ENCODE measurements around the gene MARCOL. TPM values are rescaled to one million over a fixed set of nuclear protein-coding genes. Genes with fewer than 3 reads are reported as not detected.

The MARCOL gene
- total RNA-seq = not detected

- DNase-seq (ENCODE audit: extremely low spot score in 2 of 2) = no peak
- H3K36me3 ChIP-seq = no peaks in the 10 kb centered on the region
- no peak for TF ChIP-seq POLR2AphosphoS5 (IDR thresholded peaks at IDR 0.05; ENCODE audit: insufficient read depth in 1 of 2, low read depth in 1 of 2)
- no peak for TF ChIP-seq CTCF (IDR thresholded peaks at IDR 0.05)
- no peak for TF ChIP-seq POLR2A (IDR thresholded peaks at IDR 0.05)
- intact Hi-C loops (cut with DNase I) = no loop called here
- H3K27ac ChIP-seq = no peak within 1 kb of the TSS
- no peak within 1 kb of the TSS for H3K4me3 ChIP-seq
- H3K4me1 ChIP-seq = no peaks in the 10 kb centered on the region
- no peaks in the 10 kb centered on the region for H3K9me3 ChIP-seq
- H3K27me3 ChIP-seq = no peaks in the 10 kb centered on the region
Measured at GRCh38 chr5:148238418-148238794, at the start of gene MARCOL. Gene MARCOL (plus strand): TSS chr5:148238525. CDS start chr5:148238598, 73 bp downstream.

GRCh38 chr5:148191010-148191409 is 47.3 kb upstream of the MARCOL start:
- Histone ChIP-seq H3K27me3 (no peaks in the 10 kb centered on the region), H3K4me1 (peaks cover 14% of the 10 kb centered on the region), H3K9me3 (no peaks in the 10 kb centered on the region), H3K4me3 (no peak overlapping the region), H3K27ac (no peak overlapping the region), H3K36me3 (no peaks in the 10 kb centered on the region)
- no peak for DNase-seq (ENCODE audit: extremely low spot score in 2 of 2)
- TF ChIP-seq CTCF (IDR thresholded peaks at IDR 0.05) (no peak), POLR2AphosphoS5 (IDR thresholded peaks at IDR 0.05; ENCODE audit: insufficient read depth in 1 of 2, low read depth in 1 of 2) (no peak), POLR2A (IDR thresholded peaks at IDR 0.05) (no peak)
- intact Hi-C loops (cut with DNase I) = no loop called here

GRCh38 chr5:148193202-148193601 is 45.1 kb upstream of the MARCOL start:
- Histone ChIP-seq H3K36me3 (no peaks in the 10 kb centered on the region), H3K27ac (no peak overlapping the region), H3K4me1 (peaks cover 14% of the 10 kb centered on the region), H3K4me3 (no peak overlapping the region), H3K9me3 (no peaks in the 10 kb centered on the region), H3K27me3 (no peaks in the 10 kb centered on the region)
- TF ChIP-seq POLR2AphosphoS5 (IDR thresholded peaks at IDR 0.05; ENCODE audit: insufficient read depth in 1 of 2, low read depth in 1 of 2) (no peak), POLR2A (IDR thresholded peaks at IDR 0.05) (no peak), CTCF (IDR thresholded peaks at IDR 0.05) (no peak)
- intact Hi-C loops (cut with DNase I) = no loop called here
- no peak for DNase-seq (ENCODE audit: extremely low spot score in 2 of 2)

- H3K27me3 ChIP-seq = no peaks in the 10 kb centered on the region
- H3K9me3 ChIP-seq = no peaks in the 10 kb centered on the region
- DNase-seq (ENCODE audit: extremely low spot score in 2 of 2) = no peak
- H3K27ac ChIP-seq = no peak overlapping the region
- intact Hi-C loops (cut with DNase I) = no loop called here
- peaks cover 5% of the 10 kb centered on the region for H3K4me1 ChIP-seq
- no peak overlapping the region for H3K4me3 ChIP-seq
- no peak for TF ChIP-seq POLR2AphosphoS5 (IDR thresholded peaks at IDR 0.05; ENCODE audit: insufficient read depth in 1 of 2, low read depth in 1 of 2)
- TF ChIP-seq CTCF (IDR thresholded peaks at IDR 0.05) = no peak
- TF ChIP-seq POLR2A (IDR thresholded peaks at IDR 0.05) = no peak
- H3K36me3 ChIP-seq = no peaks in the 10 kb centered on the region
Measured at GRCh38 chr5:148201151-148201550, 37.2 kb upstream of the MARCOL start.

GRCh38 chr5:148202531-148203203 is 35.7 kb upstream of the MARCOL start, which contains the start of gene SPINK6:
Gene SPINK6 (plus strand): TSS chr5:148203042. CDS start chr5:148203097, 55 bp downstream.
- Histone ChIP-seq H3K4me3 (no peak within 1 kb of the TSS), H3K27me3 (no peaks in the 10 kb centered on the region), H3K4me1 (peaks cover 12% of the 10 kb centered on the region), H3K9me3 (no peaks in the 10 kb centered on the region), H3K36me3 (no peaks in the 10 kb centered on the region), H3K27ac (no peak within 1 kb of the TSS)
- intact Hi-C loops (cut with DNase I) = no loop called here
- TF ChIP-seq CTCF (IDR thresholded peaks at IDR 0.05) = no peak
- TF ChIP-seq POLR2A (IDR thresholded peaks at IDR 0.05) = no peak
- TF ChIP-seq POLR2AphosphoS5 (IDR thresholded peaks at IDR 0.05; ENCODE audit: insufficient read depth in 1 of 2, low read depth in 1 of 2) = peak in 1 of 2 donors; percentile 36
- no peak for DNase-seq (ENCODE audit: extremely low spot score in 2 of 2)
